ENCODE data around the gene WBP1. TPM values are rescaled to one million over a fixed set of nuclear protein-coding genes. Genes with fewer than 3 reads are reported as not detected.
"Not testable (repeated sequence)": the region's sequence is repeated elsewhere in the genome, so short reads cannot be mapped to it uniquely, and the experiment has no call there.

Gene WBP1
- total and polyA plus RNA-seq, 2 experiments from 2014 or later: 66.5 to 87.5 TPM

DNA sequence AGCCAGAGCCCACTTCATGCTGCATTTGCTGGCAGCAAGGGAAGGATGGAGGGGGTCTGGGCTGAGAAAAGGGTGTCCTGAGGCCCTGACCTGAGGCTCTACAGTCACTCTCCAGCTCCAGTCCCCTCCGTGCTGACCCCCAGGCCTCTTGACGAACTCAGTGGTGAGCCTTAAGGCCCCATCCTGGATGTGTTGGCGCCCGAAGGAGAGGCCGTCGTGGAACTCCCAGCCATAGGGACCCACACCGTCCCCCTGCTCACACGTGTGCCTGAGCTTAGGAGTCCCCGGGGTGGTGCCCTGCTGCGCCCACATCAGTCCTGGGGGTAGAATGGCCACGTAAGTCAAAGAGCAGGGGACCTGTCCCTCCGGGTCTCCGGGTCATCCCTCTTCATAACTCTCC lies 6.2 kb downstream of the WBP1 start:
- H3K27ac ChIP-seq: peak overlapping the region; percentile 97
- H2AFZ ChIP-seq: peak overlapping the region; percentile 95
- peak overlapping the region; percentile 96 for H3K4me2 ChIP-seq
- H3K9me3 ChIP-seq (ENCODE audit: low read depth): no peaks in the 10 kb centered on the region
- peaks cover 7% of the 10 kb centered on the region for H3K4me1 ChIP-seq (ENCODE audit: insufficient read depth)
- no peaks in the 10 kb centered on the region for H3K36me3 ChIP-seq (replicated peaks; ENCODE audit: insufficient read depth, low read depth)
- H4K20me1 ChIP-seq (ENCODE audit: insufficient read depth, poor library complexity, severe bottlenecking): no peaks in the 10 kb centered on the region
- H3K9me2 ChIP-seq (replicated peaks; ENCODE audit: insufficient read depth): no peaks in the 10 kb centered on the region
- TF ChIP-seq CTCF (IDR thresholded peaks at IDR 0.05; ENCODE audit: poor library complexity) (no peak), EZH2 (IDR thresholded peaks at IDR 0.05; ENCODE audit: borderline replicate concordance) (no peak), EZH2phosphoT487 (IDR thresholded peaks at IDR 0.05; ENCODE audit: low read depth, severe bottlenecking, unreplicated experiment) (no peak)
- 5% methylated on average over 13 of the region's 13 CpGs for WGBS (ENCODE audit: low lambda C conversion rate, missing lambda C conversion rate)
- no peaks in the 10 kb centered on the region for H3K27me3 ChIP-seq
- H3K79me2 ChIP-seq: peaks cover 38% of the 10 kb centered on the region
- no peak for DNase-seq (ENCODE audit: low spot score)
- peak overlapping the region; percentile 93 for H3K4me3 ChIP-seq

DNA sequence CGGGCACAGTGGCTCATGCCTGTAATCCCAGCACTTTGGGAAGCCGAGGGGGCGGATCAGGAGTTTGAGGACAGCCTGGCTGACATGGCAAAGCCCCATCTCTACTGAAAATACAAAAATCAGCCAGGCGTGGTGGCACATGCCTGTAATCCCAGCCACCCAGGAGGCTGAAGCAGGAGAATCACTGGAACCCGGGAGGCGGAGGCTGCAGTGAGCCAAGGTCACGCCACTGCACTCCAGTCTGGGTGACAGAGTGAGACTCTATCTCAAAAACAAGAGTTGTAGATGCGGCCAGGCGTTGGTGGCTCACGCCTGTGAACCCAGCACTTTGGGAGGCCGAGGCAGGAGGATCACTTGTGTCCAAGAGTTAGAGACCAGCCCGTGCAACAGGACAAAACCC lies 12.5 kb downstream of the WBP1 start:
- Histone ChIP-seq H3K4me2 (peak overlapping the region; percentile 90), H3K79me2 (peaks cover 24% of the 10 kb centered on the region), H3K4me1 (ENCODE audit: insufficient read depth) (peaks cover 19% of the 10 kb centered on the region)
- not testable (repeated sequence) for H3K36me3 ChIP-seq (replicated peaks; ENCODE audit: insufficient read depth, low read depth); H3K9me2 ChIP-seq (replicated peaks; ENCODE audit: insufficient read depth); H3K9me3 ChIP-seq (ENCODE audit: low read depth); H3K27me3 ChIP-seq; H4K20me1 ChIP-seq (ENCODE audit: insufficient read depth, poor library complexity, severe bottlenecking); DNase-seq (ENCODE audit: low spot score); H3K27ac ChIP-seq; H3K4me3 ChIP-seq; H2AFZ ChIP-seq
- WGBS (ENCODE audit: low lambda C conversion rate, missing lambda C conversion rate): 97% methylated on average over 12 of the region's 12 CpGs

- peak overlapping the region; percentile 97 for H3K27ac ChIP-seq
- peak overlapping the region; percentile 52 for H3K4me3 ChIP-seq
- H3K4me2 ChIP-seq: peak overlapping the region; percentile 90
- no peaks in the 10 kb centered on the region for H4K20me1 ChIP-seq (ENCODE audit: insufficient read depth, poor library complexity, severe bottlenecking)
- H2AFZ ChIP-seq: peak overlapping the region; percentile 96
- TF ChIP-seq EZH2phosphoT487 (IDR thresholded peaks at IDR 0.05; ENCODE audit: low read depth, severe bottlenecking, unreplicated experiment) (no peak), EZH2 (IDR thresholded peaks at IDR 0.05; ENCODE audit: borderline replicate concordance) (no peak), CTCF (IDR thresholded peaks at IDR 0.05; ENCODE audit: poor library complexity) (no peak)
- no peaks in the 10 kb centered on the region for H3K36me3 ChIP-seq (replicated peaks; ENCODE audit: insufficient read depth, low read depth)
- 61% methylated on average over 16 of the region's 16 CpGs for WGBS (ENCODE audit: low lambda C conversion rate, missing lambda C conversion rate)
- H3K9me3 ChIP-seq (ENCODE audit: low read depth): no peaks in the 10 kb centered on the region
- H3K9me2 ChIP-seq (replicated peaks; ENCODE audit: insufficient read depth): no peaks in the 10 kb centered on the region
- peaks cover 17% of the 10 kb centered on the region for H3K79me2 ChIP-seq
- DNase-seq (ENCODE audit: low spot score): no peak
- H3K4me1 ChIP-seq (ENCODE audit: insufficient read depth): peaks cover 19% of the 10 kb centered on the region
- no peaks in the 10 kb centered on the region for H3K27me3 ChIP-seq
These were observed 13.3 kb downstream of the WBP1 start for GRCh38 chr2:74471332-74472065.

DNA sequence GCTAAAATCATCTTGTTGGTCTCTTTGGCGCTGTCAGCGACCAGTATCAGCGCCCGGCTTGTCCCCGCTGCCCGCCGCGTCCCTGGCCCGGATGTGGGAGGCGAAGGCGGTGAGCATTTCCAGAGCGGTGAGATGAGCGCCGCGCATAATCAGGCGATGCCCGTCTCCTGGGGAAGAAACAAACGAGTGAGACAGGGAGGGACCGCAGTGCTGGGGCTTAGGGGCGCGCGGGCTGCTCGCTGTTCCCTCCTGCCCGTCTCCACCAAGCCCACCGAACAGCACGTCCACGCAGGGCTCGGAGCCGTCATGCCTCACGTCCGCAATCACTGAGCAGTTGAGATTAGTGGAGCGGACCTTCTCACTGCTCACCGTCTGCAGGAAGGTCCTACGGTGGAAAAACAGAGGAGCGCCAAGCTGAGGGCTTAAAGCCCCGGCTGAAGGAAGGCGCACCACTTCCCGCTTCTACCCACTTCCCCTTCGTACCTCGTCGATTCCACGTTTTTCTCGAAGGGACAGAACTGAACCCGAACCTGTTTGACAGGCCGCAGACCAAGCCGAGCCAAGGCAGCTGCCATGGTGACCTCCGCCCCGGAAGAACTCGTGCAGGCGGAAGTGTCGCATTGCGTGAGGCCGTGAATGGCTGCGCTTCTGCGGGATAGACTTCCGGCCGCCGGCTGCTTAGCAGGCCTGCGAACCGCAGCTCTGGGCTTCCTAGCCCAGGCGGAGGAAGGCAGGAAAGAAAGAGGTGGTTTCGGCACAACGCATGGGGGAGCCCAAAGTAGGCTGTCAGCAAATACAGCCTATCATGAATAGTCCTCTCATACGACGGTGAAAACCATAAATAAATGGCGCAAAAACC lies 14.1 kb downstream of the WBP1 start, which contains the start of gene MRPL53:
MRPL53 (minus strand) TSS at position 595 of the 859 bp plus-strand sequence; CDS start at position 575, 20 bp downstream.
- peak within 1 kb of the TSS; percentile 97 for H3K27ac ChIP-seq
- H3K4me2 ChIP-seq: peak within 1 kb of the TSS; percentile 90
- DNase-seq (ENCODE audit: low spot score): peak; percentile 93
- TF ChIP-seq CTCF (IDR thresholded peaks at IDR 0.05; ENCODE audit: poor library complexity) (no peak), EZH2phosphoT487 (IDR thresholded peaks at IDR 0.05; ENCODE audit: low read depth, severe bottlenecking, unreplicated experiment) (no peak), EZH2 (IDR thresholded peaks at IDR 0.05; ENCODE audit: borderline replicate concordance) (no peak)
- no peaks in the 10 kb centered on the region for H3K9me3 ChIP-seq (ENCODE audit: low read depth)
- peaks cover 19% of the 10 kb centered on the region for H3K4me1 ChIP-seq (ENCODE audit: insufficient read depth)
- under 1% methylated on average over 65 of the region's 66 CpGs for WGBS (ENCODE audit: low lambda C conversion rate, missing lambda C conversion rate)
- no peaks in the 10 kb centered on the region for H3K27me3 ChIP-seq
- peaks cover 17% of the 10 kb centered on the region for H3K79me2 ChIP-seq
- peak within 1 kb of the TSS; percentile 52 for H3K4me3 ChIP-seq
- H4K20me1 ChIP-seq (ENCODE audit: insufficient read depth, poor library complexity, severe bottlenecking): no peaks in the 10 kb centered on the region
- H3K9me2 ChIP-seq (replicated peaks; ENCODE audit: insufficient read depth): no peaks in the 10 kb centered on the region
- no peaks in the 10 kb centered on the region for H3K36me3 ChIP-seq (replicated peaks; ENCODE audit: insufficient read depth, low read depth)
- H2AFZ ChIP-seq: peak within 1 kb of the TSS; percentile 96
